ENCODE data around the gene KRT83. TPM values are rescaled to one million over a fixed set of nuclear protein-coding genes. Genes with fewer than 3 reads are reported as not detected.

Gene KRT83
- total RNA-seq, 1 experiment from 2014 or later = not detected

GRCh38 chr12:52300796-52301691, 20.2 kb downstream of the KRT83 start:
- Histone ChIP-seq H3K23me2 (ENCODE audit: insufficient read length, low read depth, low read length, poor library complexity, severe bottlenecking) (no peaks in the 10 kb centered on the region), H3K18ac (ENCODE audit: insufficient read length, low read depth, low read length) (no peak overlapping the region), H3K9ac (ENCODE audit: extremely low read depth, insufficient read length, low read length) (no peak overlapping the region), H2BK5ac (ENCODE audit: insufficient read length, low read length) (no peak overlapping the region), H2BK20ac (ENCODE audit: low read depth, low read length, poor library complexity, severe bottlenecking) (no peak overlapping the region), H2BK12ac (ENCODE audit: insufficient read length, low read depth, low read length) (no peak overlapping the region), H3K79me2 (ENCODE audit: insufficient read depth, low read length) (no peaks in the 10 kb centered on the region), H4K8ac (replicated peaks; ENCODE audit: insufficient read length, low read depth, low read length) (no peak overlapping the region), H3K27me3 (ENCODE audit: insufficient read depth, low read length) (no peaks in the 10 kb centered on the region; the same call in 1 of the 2 replicates), H2AFZ (ENCODE audit: low read length) (no peak overlapping the region), H3K9me3 (ENCODE audit: control insufficient read depth, low read depth, low read length) (no peaks in the 10 kb centered on the region), H3K4ac (ENCODE audit: low read depth, low read length) (no peak overlapping the region), H3K56ac (ENCODE audit: insufficient read length, low read depth, low read length) (no peak overlapping the region), H2AK5ac (ENCODE audit: insufficient read length, low read length) (no peak overlapping the region), H4K5ac (ENCODE audit: insufficient read length, low read depth, low read length) (no peak overlapping the region), H4K91ac (ENCODE audit: insufficient read length, low read depth, low read length) (no peak overlapping the region), H3T11ph (ENCODE audit: low read length) (no peak overlapping the region), H2BK120ac (ENCODE audit: low read depth, low read length, poor library complexity, severe bottlenecking) (no peak overlapping the region), H3K27ac (ENCODE audit: insufficient read length, low read depth, low read length) (no peak overlapping the region), H4K20me1 (ENCODE audit: control insufficient read depth, insufficient read depth, insufficient read length) (peaks cover 4% of the 10 kb centered on the region), H3K14ac (ENCODE audit: insufficient read depth, low read length) (no peak overlapping the region), H3K4me1 (ENCODE audit: insufficient read depth, low read length) (no peaks in the 10 kb centered on the region; the same call in 1 of the 2 replicates), H3K79me1 (ENCODE audit: insufficient read depth, low read depth, low read length, poor library complexity, severe bottlenecking) (no peaks in the 10 kb centered on the region), H3K4me2 (ENCODE audit: insufficient read depth, insufficient read length, low read length) (no peak overlapping the region), H3K23ac (ENCODE audit: insufficient read length, low read depth, low read length) (no peak overlapping the region), H2BK15ac (ENCODE audit: low read depth, low read length) (no peak overlapping the region)
- H3K36me3 Mint-ChIP-seq (ENCODE audit: insufficient read depth in 1 of 3, low read depth in 3 of 3) = no peaks in the 10 kb centered on the region
- DNase-seq = peak; percentile 64
- H3K27me3 Mint-ChIP-seq (ENCODE audit: low read depth) = peaks cover 36% of the 10 kb centered on the region
- TF ChIP-seq CTCF (conservative IDR thresholded peaks at IDR 0.05) = no peak
- no peak overlapping the region for H3K4me3 Mint-ChIP-seq
- no CpG with 5 or more reads among the region's 14 CpGs for WGBS (ENCODE audit: extremely low coverage, insufficient read length, low lambda C conversion rate)
- no peaks in the 10 kb centered on the region; a peak in 1 of 5 replicates for H3K9me3 Mint-ChIP-seq
- peaks cover 8 to 12% of the 10 kb centered on the region in 2 experiments; a peak in 3 of 4 replicates for H3K4me1 Mint-ChIP-seq
- H3K27ac Mint-ChIP-seq = peak overlapping the region in 1 of 3 experiments; percentile 2; a peak in 1 of 7 replicates
